GM12875 (cell line): ENCODE data around the gene NME7.

Experiments used
- H3K4me3 ChIP-seq: one replicate; pipeline ENCODE4 v1.5.1; 2011; ENCODE audit warnings: low read depth, low read length, control low read depth
- TF ChIP-seq, protein P1 (sequence below): IDR thresholded peaks from 2 replicates; pipeline ENCODE4 v1.5.1; 2011; ENCODE audit warnings: low read depth, mild to moderate bottlenecking, control low read depth, inconsistent platforms, low read length, moderate library complexity, borderline replicate concordance; ENCODE audit not compliant: insufficient read depth

NME7 gene

GRCh38 chr1:169105434-169106094 is 262.0 kb downstream of the NME7 start:
- TF ChIP-seq, protein P1, sequence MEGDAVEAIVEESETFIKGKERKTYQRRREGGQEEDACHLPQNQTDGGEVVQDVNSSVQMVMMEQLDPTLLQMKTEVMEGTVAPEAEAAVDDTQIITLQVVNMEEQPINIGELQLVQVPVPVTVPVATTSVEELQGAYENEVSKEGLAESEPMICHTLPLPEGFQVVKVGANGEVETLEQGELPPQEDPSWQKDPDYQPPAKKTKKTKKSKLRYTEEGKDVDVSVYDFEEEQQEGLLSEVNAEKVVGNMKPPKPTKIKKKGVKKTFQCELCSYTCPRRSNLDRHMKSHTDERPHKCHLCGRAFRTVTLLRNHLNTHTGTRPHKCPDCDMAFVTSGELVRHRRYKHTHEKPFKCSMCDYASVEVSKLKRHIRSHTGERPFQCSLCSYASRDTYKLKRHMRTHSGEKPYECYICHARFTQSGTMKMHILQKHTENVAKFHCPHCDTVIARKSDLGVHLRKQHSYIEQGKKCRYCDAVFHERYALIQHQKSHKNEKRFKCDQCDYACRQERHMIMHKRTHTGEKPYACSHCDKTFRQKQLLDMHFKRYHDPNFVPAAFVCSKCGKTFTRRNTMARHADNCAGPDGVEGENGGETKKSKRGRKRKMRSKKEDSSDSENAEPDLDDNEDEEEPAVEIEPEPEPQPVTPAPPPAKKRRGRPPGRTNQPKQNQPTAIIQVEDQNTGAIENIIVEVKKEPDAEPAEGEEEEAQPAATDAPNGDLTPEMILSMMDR, result no peak

DNA sequence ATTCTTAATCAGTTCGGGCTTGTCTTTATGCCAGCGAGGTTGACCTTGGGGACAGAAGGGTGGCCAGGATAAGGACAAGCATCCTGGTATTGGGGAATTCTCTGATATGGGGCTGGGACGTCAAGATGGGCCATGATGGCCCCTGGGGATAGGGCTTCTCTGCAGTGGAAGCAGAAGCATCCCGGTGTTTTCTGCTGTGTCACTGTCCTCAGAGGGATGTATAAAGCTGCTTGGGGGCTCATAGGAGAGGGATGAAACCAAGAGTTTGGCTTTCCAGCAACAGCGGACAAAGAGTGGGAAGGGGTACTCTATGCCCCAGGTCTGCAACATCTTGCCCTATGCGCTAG is 262.5 kb downstream of the NME7 start:
- TF ChIP-seq, protein P1, result no peak

More at GRCh38 chr1:169105434-169106094, 262.0 kb downstream of the NME7 start:
- peak overlapping the region; percentile 83 for H3K4me3 ChIP-seq

DNA sequence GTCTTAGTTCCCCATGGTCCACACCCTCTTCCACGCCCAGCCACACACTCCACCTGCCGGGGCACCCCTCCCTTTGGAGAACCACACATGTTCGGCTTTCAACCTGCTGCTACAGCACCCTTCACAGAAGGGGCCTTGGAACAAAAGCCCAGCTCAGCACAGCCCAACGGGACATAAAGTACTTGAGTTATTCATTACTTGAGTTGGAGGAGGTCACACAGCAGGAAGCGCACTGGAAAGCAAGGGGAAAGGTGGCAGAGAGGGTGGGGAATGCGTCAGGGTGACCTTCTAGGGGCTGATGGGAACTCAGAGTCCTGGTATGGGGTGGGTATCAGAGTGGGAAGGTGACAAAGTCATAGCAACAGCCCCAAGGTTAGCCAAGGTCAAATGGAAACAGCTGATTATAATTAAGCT is 264.1 kb downstream of the NME7 start:
- no peak overlapping the region for H3K4me3 ChIP-seq
- TF ChIP-seq, protein P1, result no peak

More for the DNA sequence above, 262.5 kb downstream of the NME7 start:
- H3K4me3 ChIP-seq, result no peak overlapping the region

DNA sequence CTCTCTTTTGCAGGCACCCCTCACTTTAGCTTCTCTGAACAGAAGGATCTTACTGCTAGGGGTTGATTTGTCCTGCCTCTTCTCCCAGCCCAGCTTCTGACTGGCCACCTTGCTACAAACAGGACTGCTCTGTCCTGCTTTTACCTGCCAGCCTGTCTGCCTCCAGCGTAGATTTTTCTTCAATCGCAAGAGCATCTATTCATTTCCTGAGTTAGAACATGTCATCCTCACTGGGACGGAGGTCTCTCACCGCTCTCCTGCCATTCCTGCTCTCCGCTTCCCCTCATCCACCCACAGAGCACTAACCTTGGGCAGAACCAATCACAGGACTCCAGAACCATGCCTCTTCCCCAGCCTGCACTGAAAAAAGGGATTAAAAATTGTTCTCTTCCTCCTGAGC is 264.6 kb downstream of the NME7 start:
- TF ChIP-seq, protein P1, result no peak
- H3K4me3 ChIP-seq, result no peak overlapping the region

DNA sequence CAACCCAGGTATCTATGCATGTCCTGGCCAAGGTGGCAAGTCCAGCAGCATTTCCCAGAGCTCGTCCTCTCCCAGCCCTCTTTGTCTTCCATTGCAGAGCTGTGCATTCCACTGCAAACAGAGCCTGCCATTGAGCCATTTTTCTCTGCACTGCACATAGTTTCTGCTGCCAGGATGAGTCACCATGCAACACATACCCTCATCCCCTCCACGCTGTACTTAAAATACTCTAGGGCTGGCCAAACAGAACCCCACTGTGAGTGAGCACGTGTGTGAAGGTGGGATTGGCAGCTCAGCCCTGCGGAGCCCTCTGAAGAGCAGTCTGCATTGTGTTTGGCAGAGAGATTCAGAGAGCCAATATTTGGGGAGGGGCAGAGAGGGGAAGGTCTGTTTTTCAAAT is 265.0 kb downstream of the NME7 start:
- H3K4me3 ChIP-seq, result no peak overlapping the region
- TF ChIP-seq, protein P1, result no peak

GRCh38 chr1:169100651-169101088 is 266.9 kb downstream of the NME7 start:
- H3K4me3 ChIP-seq, result no peak overlapping the region
- TF ChIP-seq, protein P1, result no peak

GRCh38 chr1:169100208-169100607 is 267.4 kb downstream of the NME7 start:
- TF ChIP-seq, protein P1, result no peak
- no peak overlapping the region for H3K4me3 ChIP-seq
